H1 (cell line): ENCODE results near the gene NRM. TPM values are rescaled to one million over a fixed set of nuclear protein-coding genes. Genes with fewer than 3 reads are reported as not detected.

Source experiments
- CTCF ChIA-PET: fragments of 300-600 bp; sonication (Branson Sonifier 250); formaldehyde crosslinking; loops from one replicate; lab custom pipeline; 2021; ENCODE audit not compliant: partially characterized antibody; lab: Charles Lee
- POLR2A ChIA-PET: fragments of 300-600 bp; sonication (Branson Sonifier 250); formaldehyde crosslinking; loops from one replicate; lab custom pipeline; 2021; ENCODE audit warnings: inconsistent platforms; ENCODE audit not compliant: partially characterized antibody; lab: Charles Lee
- DNase-seq, 2 experiments: peaks; one replicate each; pipeline versions ENCODE4 v3.0.0 to v3.0.0-alpha.2; 2010 to 2022; ENCODE audit warnings: low spot score in 2 of 2, low read depth in 1 of 2, mixed read lengths in 1 of 2
- FAIRE-seq: peaks from 2 replicates; lab custom pipeline; 2011; peaks lifted over from hg19 to GRCh38; lab: Jason Lieb, UNC
- H2AFZ ChIP-seq: 2 replicates; pipeline ENCODE4 v1.8.1; 2012; ENCODE audit warnings: low read length, inconsistent platforms
- H2AK5ac ChIP-seq: 2 replicates; pipeline ENCODE4 v1.6.1; 2013; ENCODE audit warnings: low read depth, low read length
- H2BK120ac ChIP-seq: replicated peaks from 2 replicates; pipeline ENCODE3; 2013; ENCODE audit warnings: low read depth, low read length, inconsistent platforms
- H2BK12ac ChIP-seq: 2 replicates; pipeline ENCODE4 v1.6.1; 2013; ENCODE audit warnings: low read depth, low read length
- H2BK15ac ChIP-seq: 2 replicates; pipeline ENCODE4 v1.6.1; 2013; ENCODE audit warnings: low read length
- H2BK20ac ChIP-seq: 2 replicates; pipeline ENCODE4 v1.6.1; 2013; ENCODE audit warnings: low read length
- H2BK5ac ChIP-seq: 2 replicates; pipeline ENCODE4 v1.6.1; 2013; ENCODE audit warnings: low read depth, low read length
- H3K14ac ChIP-seq: 2 replicates; pipeline ENCODE4 v1.6.1; 2013; ENCODE audit warnings: inconsistent platforms; ENCODE audit not compliant: insufficient read length
- H3K18ac ChIP-seq: 2 replicates; pipeline ENCODE4 v1.6.1; 2013; ENCODE audit warnings: low read length; ENCODE audit errors: extremely low read depth
- H3K23ac ChIP-seq: 2 replicates; pipeline ENCODE4 v1.6.1; 2013; ENCODE audit warnings: inconsistent platforms; ENCODE audit not compliant: insufficient read length
- H3K23me2 ChIP-seq: 2 replicates; pipeline ENCODE4 v1.6.1; 2013; ENCODE audit warnings: low read depth, low read length
- H3K27ac ChIP-seq: 2 replicates; pipeline ENCODE4 v1.6.1; 2011; ENCODE audit warnings: low read depth, low read length, inconsistent platforms
- H3K27me3 ChIP-seq, 4 experiments: replicated peaks in 1 of 4; 1 replicate in 1 of 4; 2 replicates in 3 of 4; pipeline versions ENCODE4 v1.6.1 to v1.8.1; 2011 to 2013; ENCODE audit warnings: low read length in 3 of 4, mild to moderate bottlenecking in 3 of 4, inconsistent platforms in 2 of 4, mixed read lengths in 2 of 4, moderate library complexity in 1 of 4; ENCODE audit not compliant: control insufficient read depth in 3 of 4, insufficient read depth in 3 of 4; ENCODE audit errors: extremely low read depth in 1 of 4
- H3K36me3 ChIP-seq, 4 experiments: 2 replicates each; pipeline versions ENCODE4 v1.6.1 to v1.8.1; 2011 to 2013; ENCODE audit warnings: mild to moderate bottlenecking in 4 of 4, low read length in 3 of 4, moderate library complexity in 2 of 4, control low read depth in 1 of 4, inconsistent platforms in 1 of 4; ENCODE audit not compliant: insufficient read depth in 4 of 4, control insufficient read depth in 2 of 4
- H3K4ac ChIP-seq: replicated peaks from 2 replicates; pipeline ENCODE3; 2013; ENCODE audit warnings: low read length, low read depth, mixed read lengths, inconsistent platforms; ENCODE audit not compliant: insufficient read length
- H3K4me1 ChIP-seq, 4 experiments: replicated peaks in 1 of 4; 1 replicate in 1 of 4; 2 replicates in 3 of 4; pipeline versions ENCODE4 v1.6.1 to v1.8.1; 2011 to 2013; ENCODE audit warnings: low read length in 3 of 4, inconsistent platforms in 2 of 4, mixed read lengths in 1 of 4; ENCODE audit not compliant: insufficient read depth in 4 of 4, control insufficient read depth in 3 of 4
- H3K4me2 ChIP-seq, 2 experiments: 2 replicates each; pipeline versions ENCODE4 v1.6.1 to v1.8.1; 2011 to 2013; ENCODE audit warnings: low read depth in 2 of 2, low read length in 2 of 2, control low read depth in 1 of 2, inconsistent platforms in 1 of 2, mild to moderate bottlenecking in 1 of 2; ENCODE audit not compliant: insufficient read depth in 1 of 2
- H3K4me3 ChIP-seq, 4 experiments: fragments of 200-600, 300-600 bp in 1 of 4; sonication (generic), shearing (Covaris generic), sonication (Bioruptor Twin) in 1 of 4; 2 replicates each; pipeline versions ENCODE4 v1.5.1 to v1.8.1; 2011 to 2016; ENCODE audit warnings: low read length in 4 of 4, low read depth in 3 of 4, control low read depth in 2 of 4, inconsistent platforms in 2 of 4, mild to moderate bottlenecking in 2 of 4, mixed read lengths in 1 of 4, moderate library complexity in 1 of 4; ENCODE audit not compliant: insufficient read depth in 2 of 4; ENCODE audit errors: extremely low read depth in 1 of 4
- H3K56ac ChIP-seq: replicated peaks from 2 replicates; pipeline ENCODE3; 2013; ENCODE audit warnings: low read depth, mild to moderate bottlenecking, mixed read lengths, low read length, inconsistent platforms; ENCODE audit not compliant: insufficient read length
- H3K79me1 ChIP-seq: 2 replicates; pipeline ENCODE4 v1.6.1; 2013; ENCODE audit warnings: low read depth, low read length, control low read depth
- H3K79me2 ChIP-seq, 2 experiments: 2 replicates each; pipeline versions ENCODE4 v1.6.1 to v1.8.1; 2012 to 2013; ENCODE audit warnings: low read length in 2 of 2, mild to moderate bottlenecking in 2 of 2, inconsistent platforms in 1 of 2; ENCODE audit not compliant: insufficient read depth in 2 of 2, control insufficient read depth in 1 of 2
- H3K9ac ChIP-seq, 4 experiments: replicated peaks in 1 of 4; 1 replicate in 1 of 4; 2 replicates in 3 of 4; pipeline versions ENCODE4 v1.6.1 to v1.8.1; 2011 to 2013; ENCODE audit warnings: low read depth in 3 of 4, low read length in 3 of 4, control low read depth in 2 of 4, mild to moderate bottlenecking in 2 of 4, moderate library complexity in 2 of 4, inconsistent platforms in 1 of 4; ENCODE audit errors: extremely low read depth in 1 of 4
- H3K9me3 ChIP-seq, 2 experiments: 2 replicates each; pipeline versions ENCODE4 v1.6.1 to v1.8.1; 2012 to 2013; ENCODE audit warnings: mild to moderate bottlenecking in 2 of 2, moderate library complexity in 2 of 2, control low read depth in 1 of 2, inconsistent platforms in 1 of 2, low read depth in 1 of 2, low read length in 1 of 2, mixed read lengths in 1 of 2; ENCODE audit not compliant: insufficient read depth in 2 of 2
- H4K20me1 ChIP-seq, 2 experiments: replicated peaks in 1 of 2; 2 replicates each; pipeline versions ENCODE3 to v1.8.1; 2011 to 2013; ENCODE audit warnings: inconsistent platforms in 2 of 2, low read length in 2 of 2, mild to moderate bottlenecking in 1 of 2; ENCODE audit not compliant: insufficient read depth in 2 of 2, control insufficient read depth in 1 of 2
- H4K5ac ChIP-seq: 2 replicates; pipeline ENCODE4 v1.6.1; 2013; ENCODE audit warnings: low read length, low read depth, mixed read lengths, inconsistent platforms; ENCODE audit not compliant: insufficient read length
- H4K8ac ChIP-seq: 2 replicates; pipeline ENCODE4 v1.8.0; 2013; ENCODE audit warnings: mild to moderate bottlenecking, moderate library complexity, low read length, inconsistent platforms; ENCODE audit not compliant: insufficient read depth; ENCODE audit errors: extremely low read depth
- H4K91ac ChIP-seq: replicated peaks from 2 replicates; pipeline ENCODE3; 2013; ENCODE audit warnings: low read length, mixed read lengths, inconsistent platforms; ENCODE audit not compliant: insufficient read length
- CTCF ChIP-seq, 3 experiments: IDR thresholded peaks; 1 replicate in 2 of 3; 2 replicates in 1 of 3; pipeline versions ENCODE4 v1.5.1 to v1.6.1; 2011; ENCODE audit warnings: low read length in 3 of 3, mild to moderate bottlenecking in 3 of 3, inconsistent platforms in 2 of 3, low read depth in 1 of 3, moderate library complexity in 1 of 3; ENCODE audit not compliant: insufficient read depth in 1 of 3; ENCODE audit errors: control extremely low read depth in 1 of 3
- EZH2 ChIP-seq: fragments of 200-600 bp; sonication (generic); IDR thresholded peaks from 2 replicates; pipeline ENCODE4 v1.7.1; 2012; ENCODE audit warnings: low read depth, mild to moderate bottlenecking, moderate library complexity, low read length, inconsistent platforms; ENCODE audit not compliant: severe bottlenecking
- FOSL1 ChIP-seq: IDR thresholded peaks from 2 replicates; pipeline ENCODE4 v1.6.1; 2011; ENCODE audit warnings: mild to moderate bottlenecking, low read depth, low read length, moderate library complexity; ENCODE audit not compliant: insufficient read depth
- JUN ChIP-seq: IDR thresholded peaks from 2 replicates; pipeline ENCODE4 v1.6.1; 2011; ENCODE audit warnings: low read depth, mild to moderate bottlenecking, improper control_type of control experiment, low read length
- MAFK ChIP-seq: IDR thresholded peaks from 2 replicates; pipeline ENCODE4 v1.6.1; 2012; ENCODE audit warnings: low read depth, mild to moderate bottlenecking, improper control_type of control experiment, low read length
- RNF2 ChIP-seq: fragments of 200-900, 300-1000 bp; sonication (generic); IDR thresholded peaks from 2 replicates; pipeline ENCODE4 v1.7.1; 2016; ENCODE audit warnings: borderline replicate concordance, low read depth, mild to moderate bottlenecking, antibody characterized with exemption, low read length; ENCODE audit not compliant: poor library complexity, severe bottlenecking; ENCODE audit errors: missing control alignments
- TAF7 ChIP-seq: optimal IDR thresholded peaks from 2 replicates; pipeline ENCODE3; 2011; ENCODE audit warnings: low read depth, mild to moderate bottlenecking, inconsistent platforms, low read length, moderate library complexity, borderline replicate concordance
- USF2 ChIP-seq: IDR thresholded peaks from 2 replicates; pipeline ENCODE4 v1.6.1; 2011; ENCODE audit warnings: low read length, improper control_type of control experiment
- WGBS, 2 experiments: shearing (Covaris generic) in 1 of 2; methylation state at CpG; one replicate each; pipeline versions ENCODE4 v1.1.6 to v1.1.7; 2013 to 2015; ENCODE audit warnings: low lambda C conversion rate in 2 of 2, mixed read lengths in 2 of 2, inconsistent platforms in 1 of 2, low coverage in 1 of 2, missing lambda C conversion rate in 1 of 2; ENCODE audit not compliant: insufficient replicate concordance in 2 of 2, insufficient coverage in 1 of 2, insufficient read length in 1 of 2; ENCODE audit errors: extremely low coverage in 1 of 2, missing lambda C conversion rate in 1 of 2; 5-methylcytosine and 5-hydroxymethylcytosine counted together
- polyA plus RNA-seq, 7 experiments: library from polyadenylated mRNA; depleted of rRNA in 3 of 7; stranded (reverse) in 5 of 7; unstranded in 2 of 7; fragments of >200 nt in 5 of 7; fragments of 200-250 nt in 2 of 7; gene quantifications; 1 replicate in 5 of 7; 2 replicates in 1 of 7; 4 replicates in 1 of 7; pipeline versions ENCODE4 v1.2.1 to v1.2.3, GENCODE V29; 2011 to 2013; ENCODE audit warnings: missing spikeins in 2 of 7, mixed read lengths in 2 of 7
- total RNA-seq: library from RNA; stranded (reverse); fragmentation: NEBNext Ultra II Directional; extraction: Animal tissue kit (Norgen Biotek cat#: 25700); gene quantifications from 2 replicates; pipeline ENCODE4 v1.2.1, GENCODE V29; 2021

The NRM gene
- total and polyA plus RNA-seq, 2 of the 8 experiments (the other 6 are each of a cell fraction or from before 2014, with no cell fraction given) = 27.3 to 50.4 TPM

DNA sequence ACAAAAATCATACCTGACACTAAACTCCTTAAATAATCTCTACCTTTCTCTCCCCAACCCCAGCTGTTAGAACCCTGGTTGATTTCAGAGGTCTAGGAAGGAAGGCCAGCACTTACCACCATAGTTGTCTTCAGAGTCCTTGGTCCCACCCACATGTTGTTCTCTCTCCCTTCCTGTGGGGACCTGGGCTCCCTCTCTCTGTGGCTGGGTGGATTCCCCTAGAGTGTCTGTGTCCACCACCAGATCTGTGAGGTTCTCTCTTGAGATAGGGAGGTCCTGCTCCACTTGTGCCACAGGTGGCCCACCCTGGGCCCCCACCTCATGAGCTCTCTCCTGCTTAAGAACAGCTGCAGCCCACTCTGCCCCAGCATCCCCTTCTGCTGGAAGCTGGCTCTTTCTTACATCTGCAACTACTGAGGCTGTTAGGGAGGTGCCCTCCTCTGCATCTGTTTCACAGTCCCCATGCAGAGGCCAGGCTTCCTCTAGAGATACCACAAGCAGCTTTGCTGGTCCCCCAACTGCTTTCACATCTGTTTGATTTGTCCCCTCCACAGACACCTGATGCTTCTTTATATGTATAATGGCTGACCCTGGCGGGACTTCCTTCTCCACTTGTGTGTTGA, 21.1 kb upstream of the NRM start:
- Histone ChIP-seq H2BK5ac (no peak overlapping the region), H3K23me2 (peaks cover 5% of the 10 kb centered on the region), H3K9me3 (no peaks in the 10 kb centered on the region), H3K4me2 (no peak overlapping the region), H4K20me1 (peaks cover 0 to 5% of the 10 kb centered on the region in 2 experiments), H3K79me2 (peaks cover 0 to 13% of the 10 kb centered on the region in 2 experiments; a peak in 2 of 4 replicates), H2AK5ac (no peak overlapping the region), H4K91ac (no peak overlapping the region), H2BK20ac (no peak overlapping the region), H3K27ac (no peak overlapping the region), H3K18ac (no peak overlapping the region), H2BK12ac (no peak overlapping the region), H3K14ac (no peak overlapping the region), H3K27me3 (no peaks in the 10 kb centered on the region), H4K5ac (no peak overlapping the region), H3K4me1 (no peaks in the 10 kb centered on the region; a peak in 5 of 7 replicates), H2BK120ac (no peak overlapping the region), H3K4ac (no peak overlapping the region), H2AFZ (no peak overlapping the region), H3K23ac (no peak overlapping the region), H3K56ac (no peak overlapping the region), H3K4me3 (no peak overlapping the region), H3K9ac (no peak overlapping the region), H3K79me1 (peaks cover 3% of the 10 kb centered on the region; the same call in 1 of the 2 replicates), H2BK15ac (no peak overlapping the region), H4K8ac (no peak overlapping the region), H3K36me3 (peaks cover 29 to 60% (median 47%) of the 10 kb centered on the region in 4 experiments)
- ChIA-PET CTCF (interaction anchor here (1.1 to 2.5 kb wide), 6 partner anchors 9 to 19 kb away, joined by 3 to 19 read pairs (median 6); no protein-coding TSS in a partner anchor), POLR2A (interaction anchor here (0.8 to 35.9 kb wide), 7 partner anchors 6 to 107 kb away, joined by 3 to 732 read pairs (median 4); partner anchors contain the start of genes MDC1, NRM and TUBB)
- DNase-seq (no peak), FAIRE-seq (no peak)
- 69% methylated on average over 1 of the region's 1 CpG; no CpG with 5 or more reads in 1 of the 2 experiments for WGBS, 2 experiments
- TF ChIP-seq MAFK (no peak), USF2 (no peak), FOSL1 (no peak), CTCF (IDR thresholded peaks at IDR 0.05; ENCODE audit: control extremely low read depth in 1 of 3, insufficient read depth in 1 of 3, low read depth in 1 of 3, low read length in 3 of 3) (no peak), EZH2 (no peak), TAF7 (no peak), RNF2 (no peak), JUN (no peak)
